CD8-positive, alpha-beta memory T cell (primary cell): ENCODE data around the gene TTC33. TPM values are rescaled to one million over a fixed set of nuclear protein-coding genes. Genes with fewer than 3 reads are reported as not detected.
A peak's percentile ranks its signal among the peaks of the same experiment; 100 is the strongest.
"Not testable (repeated sequence)": the region's sequence is repeated elsewhere in the genome, so short reads cannot be mapped to it uniquely, and the experiment has no call there.

Source experiments
- CTCF ChIA-PET: fragments of 350-600 bp; sonication (Branson Sonifier 250); formaldehyde crosslinking; loops from one replicate; lab custom pipeline; 2021; ENCODE audit warnings: antibody characterized with exemption; lab: Charles Lee
- POLR2A ChIA-PET: fragments of 350-600 bp; sonication (Branson Sonifier 250); formaldehyde crosslinking; loops from one replicate; lab custom pipeline; 2021; ENCODE audit warnings: antibody characterized with exemption; lab: Charles Lee
- DNase-seq, 5 donors: peaks; one replicate each; pipeline versions ENCODE4 v3.0.0 to v3.0.0-alpha.2; 2020 to 2022; ENCODE audit warnings: mixed read lengths in 1 of 5
- H3K27ac ChIP-seq: one replicate; pipeline ENCODE4 v1.7.0; 2013; ENCODE audit warnings: low read depth, mild to moderate bottlenecking, low read length, moderate library complexity
- H3K27me3 ChIP-seq: 2 replicates; pipeline ENCODE4 v1.7.0; 2013; ENCODE audit warnings: low read length, mild to moderate bottlenecking; ENCODE audit not compliant: insufficient read depth, poor library complexity, severe bottlenecking
- H3K36me3 ChIP-seq: 2 replicates; pipeline ENCODE4 v1.7.0; 2013; ENCODE audit warnings: mild to moderate bottlenecking, low read length, moderate library complexity; ENCODE audit not compliant: insufficient read depth
- H3K4me1 ChIP-seq: 2 replicates; pipeline ENCODE4 v1.7.0; 2013; ENCODE audit warnings: mild to moderate bottlenecking, low read length, moderate library complexity; ENCODE audit not compliant: insufficient read depth
- H3K4me3 ChIP-seq: 2 replicates; pipeline ENCODE4 v1.7.0; 2013; ENCODE audit warnings: mild to moderate bottlenecking, low read length
- H3K9me3 ChIP-seq: 2 replicates; pipeline ENCODE4 v1.7.0; 2013; ENCODE audit warnings: mild to moderate bottlenecking, low read length
- H3K27ac Mint-ChIP-seq, 8 donors: one replicate each; pipeline ENCODE4 v1.8.0; 2020 to 2021; ENCODE audit warnings: mixed read lengths in 8 of 8, mild to moderate bottlenecking in 6 of 8, inconsistent platforms in 3 of 8, moderate library complexity in 3 of 8
- H3K27me3 Mint-ChIP-seq, 2 donors: one replicate each; pipeline ENCODE4 v1.8.0; 2020 to 2021; ENCODE audit warnings: mixed read lengths in 2 of 2, mild to moderate bottlenecking in 1 of 2, moderate library complexity in 1 of 2
- H3K36me3 Mint-ChIP-seq, 3 donors: one replicate each; pipeline ENCODE4 v1.8.0; 2020 to 2021; ENCODE audit warnings: mixed read lengths in 3 of 3, inconsistent platforms in 1 of 3, mild to moderate bottlenecking in 1 of 3
- H3K4me1 Mint-ChIP-seq, 3 donors: one replicate each; pipeline ENCODE4 v1.8.0; 2020 to 2021; ENCODE audit warnings: mixed read lengths in 3 of 3, inconsistent platforms in 1 of 3, mild to moderate bottlenecking in 1 of 3
- H3K4me3 Mint-ChIP-seq, 7 donors: one replicate each; pipeline ENCODE4 v1.8.0; 2020 to 2021; ENCODE audit warnings: mixed read lengths in 7 of 7, mild to moderate bottlenecking in 6 of 7, moderate library complexity in 4 of 7, inconsistent platforms in 2 of 7
- H3K9me3 Mint-ChIP-seq, 5 donors: one replicate each; pipeline ENCODE4 v1.8.0; 2020 to 2022; ENCODE audit warnings: mixed read lengths in 5 of 5, mild to moderate bottlenecking in 3 of 5, moderate library complexity in 2 of 5, inconsistent platforms in 1 of 5
- polyA plus RNA-seq: library from polyadenylated mRNA; unstranded; fragments of 300-500 nt; fragmentation: Illumina TruSeq; gene quantifications from one replicate; pipeline ENCODE4 v1.2.3, GENCODE V29; 2021
- total RNA-seq, 2 experiments: library from RNA; stranded (reverse); gene quantifications; one replicate each; pipeline ENCODE4 v1.2.3, GENCODE V29; 2021

TTC33 gene
- total and polyA plus RNA-seq, 3 experiments from 2014 or later: 13.9 to 27.7 (median 25.3) TPM

- H3K27ac ChIP-seq, H3K4me3 ChIP-seq, DNase-seq, H3K36me3 ChIP-seq, H3K36me3 Mint-ChIP-seq, H3K9me3 Mint-ChIP-seq, H3K27me3 ChIP-seq, H3K9me3 ChIP-seq, H3K27me3 Mint-ChIP-seq: not testable (repeated sequence)
- H3K4me1 ChIP-seq: peaks cover 35% of the 10 kb centered on the region
- H3K4me1 Mint-ChIP-seq: peaks cover 38 to 65% (median 63%) of the 10 kb centered on the region in 3 donors
- peak overlapping the region in 5 of 8 donors; percentile 15 to 98 (median 66) for H3K27ac Mint-ChIP-seq
- CTCF ChIA-PET: interaction anchor here (1.4 kb wide), 1 partner anchor 707 kb away, joined by 3 read pairs; no protein-coding TSS in a partner anchor
- peak overlapping the region in 1 of 7 donors; percentile 57 for H3K4me3 Mint-ChIP-seq
- POLR2A ChIA-PET: interaction anchor here (4.2 kb wide), 1 partner anchor 25 kb away, joined by 28 read pairs; the partner anchor contains the start of gene PTGER4
Observed at GRCh38 chr5:40656091-40656490, 99.7 kb downstream of the TTC33 start.

GRCh38 chr5:40655138-40655537, 100.6 kb downstream of the TTC33 start:
- ChIA-PET CTCF (interaction anchor here (0.9 to 1.9 kb wide), 4 partner anchors 17 to 706 kb away, joined by 3 to 7 read pairs (median 3); partner anchors contain the start of gene PTGER4), POLR2A (interaction anchor here (0.6 to 4.2 kb wide), 2 partner anchors 26 to 136 kb away, joined by 3 to 28 read pairs; partner anchors contain the start of gene PTGER4)
- H3K4me1 Mint-ChIP-seq: peaks cover 42 to 73% (median 69%) of the 10 kb centered on the region in 3 donors
- DNase-seq: peak in 1 of 5 donors; percentile 16
- H3K27me3 Mint-ChIP-seq: no peaks in the 10 kb centered on the region
- Histone ChIP-seq H3K27me3 (no peaks in the 10 kb centered on the region), H3K4me3 (peak overlapping the region; percentile 11), H3K27ac (peak overlapping the region; percentile 21), H3K4me1 (peaks cover 43% of the 10 kb centered on the region), H3K9me3 (no peaks in the 10 kb centered on the region), H3K36me3 (no peaks in the 10 kb centered on the region)
- H3K4me3 Mint-ChIP-seq: peak overlapping the region; percentile 32 to 89 (median 69)
- H3K27ac Mint-ChIP-seq: peak overlapping the region; percentile 67 to 98 (median 84)
- H3K9me3 Mint-ChIP-seq: no peaks in the 10 kb centered on the region
- H3K36me3 Mint-ChIP-seq: peaks cover 0 to 1% (median 0%) of the 10 kb centered on the region in 3 donors

- no peaks in the 10 kb centered on the region for H3K36me3 ChIP-seq
- POLR2A ChIA-PET: interaction anchor here (0.6 to 4.2 kb wide), 3 partner anchors 27 to 136 kb away, joined by 3 to 28 read pairs (median 7); partner anchors contain the start of gene PTGER4
- Mint-ChIP-seq H3K9me3 (no peaks in the 10 kb centered on the region), H3K27me3 (no peaks in the 10 kb centered on the region), H3K36me3 (peaks cover 0 to 1% (median 0%) of the 10 kb centered on the region in 3 donors), H3K4me1 (peaks cover 49 to 79% (median 75%) of the 10 kb centered on the region in 3 donors), H3K4me3 (peak overlapping the region; percentile 56 to 89 (median 81)), H3K27ac (peak overlapping the region; percentile 67 to 98 (median 94))
- no peaks in the 10 kb centered on the region for H3K9me3 ChIP-seq
- CTCF ChIA-PET: interaction anchor here (1.4 to 4.3 kb wide), 4 partner anchors 17 to 706 kb away, joined by 3 to 28 read pairs (median 10); partner anchors contain the start of gene PTGER4
- H3K4me1 ChIP-seq: peaks cover 49% of the 10 kb centered on the region
- no peaks in the 10 kb centered on the region for H3K27me3 ChIP-seq
- H3K4me3 ChIP-seq: peak overlapping the region; percentile 11
- no peak for DNase-seq
- H3K27ac ChIP-seq: peak overlapping the region; percentile 41
Observed at GRCh38 chr5:40654377-40654991, 101.3 kb downstream of the TTC33 start.

- Mint-ChIP-seq H3K27ac (peak overlapping the region; percentile 67 to 98 (median 94)), H3K9me3 (no peaks in the 10 kb centered on the region), H3K27me3 (no peaks in the 10 kb centered on the region), H3K4me3 (peak overlapping the region; percentile 61 to 89 (median 81)), H3K4me1 (peaks cover 54 to 88% (median 82%) of the 10 kb centered on the region in 3 donors), H3K36me3 (peaks cover 0 to 1% (median 0%) of the 10 kb centered on the region in 3 donors)
- H3K9me3 ChIP-seq: no peaks in the 10 kb centered on the region
- no peaks in the 10 kb centered on the region for H3K27me3 ChIP-seq
- H3K36me3 ChIP-seq: no peaks in the 10 kb centered on the region
- peak in 3 of 5 donors; percentile 29 to 61 (median 51) for DNase-seq
- CTCF ChIA-PET: interaction anchor here (1.0 to 4.3 kb wide), 6 partner anchors 18 to 243 kb away, joined by 3 to 28 read pairs (median 6); partner anchors contain the start of gene PTGER4
- POLR2A ChIA-PET: interaction anchor here (0.9 to 4.2 kb wide), 4 partner anchors 28 to 243 kb away, joined by 4 to 28 read pairs (median 6); partner anchors contain the start of gene PTGER4
- H3K27ac ChIP-seq: peak overlapping the region; percentile 41
- peak overlapping the region; percentile 13 for H3K4me3 ChIP-seq
- peaks cover 59% of the 10 kb centered on the region for H3K4me1 ChIP-seq
Observed at GRCh38 chr5:40653221-40654022, 102.3 kb downstream of the TTC33 start.

- CTCF ChIA-PET: interaction anchor here (0.7 to 4.3 kb wide), 8 partner anchors 17 to 243 kb away, joined by 3 to 28 read pairs (median 4); partner anchors contain the start of gene PTGER4
- no peaks in the 10 kb centered on the region for H3K27me3 ChIP-seq
- Mint-ChIP-seq H3K27me3 (no peaks in the 10 kb centered on the region), H3K36me3 (peaks cover 0 to 1% (median 0%) of the 10 kb centered on the region in 3 donors), H3K4me3 (peak overlapping the region; percentile 44 to 89 (median 74)), H3K9me3 (no peaks in the 10 kb centered on the region), H3K4me1 (peaks cover 58 to 89% (median 81%) of the 10 kb centered on the region in 3 donors), H3K27ac (peak overlapping the region; percentile 67 to 98 (median 94))
- H3K4me3 ChIP-seq: peak overlapping the region; percentile 13
- no peaks in the 10 kb centered on the region for H3K9me3 ChIP-seq
- H3K27ac ChIP-seq: no peak overlapping the region
- POLR2A ChIA-PET: interaction anchor here (0.7 to 4.2 kb wide), 4 partner anchors 29 to 242 kb away, joined by 3 to 28 read pairs (median 6); partner anchors contain the start of gene PTGER4
- H3K36me3 ChIP-seq: no peaks in the 10 kb centered on the region
- DNase-seq: peak in 2 of 5 donors; percentile 15 to 54
- H3K4me1 ChIP-seq: peaks cover 62% of the 10 kb centered on the region
Observed at GRCh38 chr5:40652441-40653220, 103.1 kb downstream of the TTC33 start.

- H3K27ac ChIP-seq: no peak overlapping the region
- H3K9me3 ChIP-seq: no peaks in the 10 kb centered on the region
- Mint-ChIP-seq H3K4me1 (peaks cover 56 to 83% (median 71%) of the 10 kb centered on the region in 3 donors), H3K36me3 (peaks cover 0 to 1% (median 0%) of the 10 kb centered on the region in 3 donors), H3K9me3 (no peaks in the 10 kb centered on the region), H3K4me3 (no peak overlapping the region), H3K27ac (peak overlapping the region in 1 of 8 donors; percentile 55), H3K27me3 (no peaks in the 10 kb centered on the region)
- ChIA-PET POLR2A (interaction anchor here (1.3 kb wide), 1 partner anchor 31 kb away, joined by 4 read pairs; no protein-coding TSS in a partner anchor), CTCF (interaction anchor here (2.5 to 4.3 kb wide), 2 partner anchors 18 to 30 kb away, joined by 6 to 28 read pairs; partner anchors contain the start of gene PTGER4)
- H3K4me1 ChIP-seq: peaks cover 62% of the 10 kb centered on the region
- no peak overlapping the region for H3K4me3 ChIP-seq
- no peaks in the 10 kb centered on the region for H3K36me3 ChIP-seq
- DNase-seq: no peak
- no peaks in the 10 kb centered on the region for H3K27me3 ChIP-seq
Observed at GRCh38 chr5:40651201-40651600, 104.6 kb downstream of the TTC33 start.
